Spinal cord (tissue), 10 donors: ENCODE results near the gene GNAI2. TPM values are rescaled to one million over a fixed set of nuclear protein-coding genes. Genes with fewer than 3 reads are reported as not detected.
"Not testable (repeated sequence)": the region's sequence is repeated elsewhere in the genome, so short reads cannot be mapped to it uniquely, and the experiment has no call there.

Source experiments
- DNase-seq, 6 donors: peaks; one replicate each; pipeline versions ENCODE4 v3.0.0 to v3.0.0-alpha.2; 2013 to 2015; ENCODE audit warnings: low spot score in 6 of 6, low read depth in 4 of 6
- H3K27ac ChIP-seq: one replicate; pipeline ENCODE4 v1.5.1; 2013; ENCODE audit warnings: low read depth, low read length, control low read depth
- H3K27me3 ChIP-seq: one replicate; pipeline ENCODE4 v1.6.1; 2013; ENCODE audit warnings: low read length; ENCODE audit not compliant: control insufficient read depth, insufficient read depth
- H3K36me3 ChIP-seq: one replicate; pipeline ENCODE4 v1.6.1; 2013; ENCODE audit warnings: low read length; ENCODE audit not compliant: control insufficient read depth, insufficient read depth
- H3K4me1 ChIP-seq: one replicate; pipeline ENCODE4 v1.6.1; 2013; ENCODE audit warnings: low read length; ENCODE audit not compliant: control insufficient read depth, insufficient read depth
- H3K4me3 ChIP-seq: one replicate; pipeline ENCODE4 v1.5.1; 2013; ENCODE audit warnings: low read depth, low read length, control low read depth
- H3K9me3 ChIP-seq: one replicate; pipeline ENCODE4 v1.6.1; 2013; ENCODE audit warnings: low read length; ENCODE audit not compliant: control insufficient read depth, insufficient read depth
- WGBS: methylation state at CpG from one replicate; pipeline ENCODE4 v1.1.5; 2013; ENCODE audit warnings: missing lambda C conversion rate; ENCODE audit not compliant: insufficient coverage; 5-methylcytosine and 5-hydroxymethylcytosine counted together
- polyA plus RNA-seq, 2 donors: library from polyadenylated mRNA; unstranded; fragments of 120-200 nt; gene quantifications; one replicate each; pipeline ENCODE4 v1.2.1, GENCODE V29; 2013; ENCODE audit not compliant: insufficient read length in 2 of 2
- total RNA-seq, 2 donors: library from RNA; depleted of rRNA in 1 of 2; stranded (reverse); fragments of 120-200 nt in 1 of 2; fragments of >200 nt in 1 of 2; gene quantifications; one replicate each; pipeline versions ENCODE4 v1.2.3 to v1.2.4, GENCODE V29; 2013 to 2014
- donor health status: healthy.

Gene GNAI2
- total and polyA plus RNA-seq, 4 donors, result 123 to 308 (median 264) TPM

DNA sequence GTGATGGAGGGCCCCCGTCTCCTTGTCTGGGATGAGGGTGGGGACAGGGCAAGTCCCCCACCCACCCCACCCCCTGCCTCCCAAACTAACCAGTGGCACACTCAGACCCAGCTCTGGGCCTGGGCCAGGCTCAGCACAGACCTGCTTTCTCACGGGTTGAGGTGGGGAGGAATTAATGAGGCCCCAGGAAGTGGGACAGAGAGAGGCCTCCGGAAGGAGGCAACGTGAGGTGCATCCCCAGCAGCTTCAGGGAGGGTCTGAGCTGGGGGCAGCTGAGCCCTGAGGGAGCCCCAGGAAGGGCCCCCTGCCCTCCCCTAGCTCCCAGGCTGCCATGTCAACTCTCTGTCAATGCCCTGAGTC is 15.0 kb upstream of the GNAI2 start:
- Histone ChIP-seq H3K27ac (peak overlapping the region; percentile 80), H3K4me1 (peaks cover 36% of the 10 kb centered on the region), H3K36me3 (peaks cover 38% of the 10 kb centered on the region), H3K27me3 (no peaks in the 10 kb centered on the region), H3K4me3 (no peak overlapping the region), H3K9me3 (no peaks in the 10 kb centered on the region)
- WGBS, result 17% methylated on average over 3 of the region's 4 CpGs
- DNase-seq, result peak in 2 of 6 donors; percentile 56 to 68

- Histone ChIP-seq H3K4me3 (no peak overlapping the region), H3K27me3 (no peaks in the 10 kb centered on the region), H3K27ac (peak overlapping the region; percentile 80), H3K36me3 (peaks cover 33% of the 10 kb centered on the region), H3K4me1 (peaks cover 42% of the 10 kb centered on the region), H3K9me3 (no peaks in the 10 kb centered on the region)
- WGBS, result 35% methylated on average over 11 of the region's 12 CpGs
- DNase-seq, result peak in 2 of 6 donors; percentile 18 to 63
Measured at GRCh38 chr3:50221411-50222168, 14.4 kb upstream of the GNAI2 start.

DNA sequence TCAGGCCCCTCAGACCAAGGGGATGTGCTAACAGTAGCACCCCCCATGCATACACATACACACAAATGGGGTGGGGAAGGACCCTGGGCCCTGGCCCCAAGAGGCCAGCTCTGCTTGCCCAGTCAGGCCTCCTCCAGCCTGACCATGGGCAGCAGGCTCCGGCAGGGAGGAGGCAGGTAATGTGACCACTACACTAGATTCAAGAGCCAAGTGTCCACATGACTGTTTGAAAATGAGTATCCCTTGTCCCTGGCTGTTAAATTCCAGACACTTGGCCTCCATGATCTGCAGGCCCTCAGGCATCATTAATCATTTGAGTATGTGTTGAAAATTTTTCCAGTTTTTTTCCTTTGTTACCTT is 13.9 kb upstream of the GNAI2 start:
- Histone ChIP-seq H3K27ac (peak overlapping the region; percentile 80), H3K4me1 (peaks cover 47% of the 10 kb centered on the region)

GRCh38 chr3:50224639-50225038 is 11.4 kb upstream of the GNAI2 start:
- no peak for DNase-seq
- peaks cover 11% of the 10 kb centered on the region for H3K36me3 ChIP-seq
- no peaks in the 10 kb centered on the region for H3K9me3 ChIP-seq
- no peak overlapping the region for H3K27ac ChIP-seq
- peaks cover 62% of the 10 kb centered on the region for H3K4me1 ChIP-seq
- no peak overlapping the region for H3K4me3 ChIP-seq
- no peaks in the 10 kb centered on the region for H3K27me3 ChIP-seq
- 73% methylated on average over 5 of the region's 5 CpGs for WGBS

More for the DNA sequence above, 13.9 kb upstream of the GNAI2 start:
- H3K36me3 ChIP-seq, result peaks cover 31% of the 10 kb centered on the region
- WGBS, result 90% methylated on average over 1 of the region's 1 CpG
- no peaks in the 10 kb centered on the region for H3K27me3 ChIP-seq
- DNase-seq, result no peak
- no peaks in the 10 kb centered on the region for H3K9me3 ChIP-seq
- no peak overlapping the region for H3K4me3 ChIP-seq

- DNase-seq, result peak in 2 of 6 donors; percentile 80 to 81
- peaks cover 39% of the 10 kb centered on the region for H3K4me1 ChIP-seq
- WGBS, result 1% methylated on average over 40 of the region's 40 CpGs
- no peaks in the 10 kb centered on the region for H3K27me3 ChIP-seq
- H3K9me3 ChIP-seq, result no peaks in the 10 kb centered on the region
- peak overlapping the region; percentile 41 for H3K4me3 ChIP-seq
- H3K27ac ChIP-seq, result peak overlapping the region; percentile 63
- peaks cover 10% of the 10 kb centered on the region for H3K36me3 ChIP-seq
Measured at GRCh38 chr3:50226888-50227389, 9.1 kb upstream of the GNAI2 start.

- WGBS, result under 1% methylated on average over 51 of the region's 51 CpGs
- peak overlapping the region; percentile 70 for H3K27ac ChIP-seq
- peaks cover 12% of the 10 kb centered on the region for H3K36me3 ChIP-seq
- peaks cover 33% of the 10 kb centered on the region for H3K4me1 ChIP-seq
- no peaks in the 10 kb centered on the region for H3K9me3 ChIP-seq
- H3K4me3 ChIP-seq, result peak overlapping the region; percentile 86
- no peaks in the 10 kb centered on the region for H3K27me3 ChIP-seq
- DNase-seq, result peak in 4 of 6 donors; percentile 83 to 97 (median 92)
Measured at GRCh38 chr3:50227390-50228183, 8.4 kb upstream of the GNAI2 start.

GRCh38 chr3:50228184-50228763 is 7.7 kb upstream of the GNAI2 start:
- peak overlapping the region; percentile 70 for H3K27ac ChIP-seq
- 35% methylated on average over 15 of the region's 15 CpGs for WGBS

GRCh38 chr3:50229490-50229889 is 6.5 kb upstream of the GNAI2 start:
- Histone ChIP-seq H3K27me3 (no peaks in the 10 kb centered on the region), H3K9me3 (no peaks in the 10 kb centered on the region), H3K36me3 (peaks cover 12% of the 10 kb centered on the region), H3K4me3 (no peak overlapping the region), H3K4me1 (peaks cover 45% of the 10 kb centered on the region), H3K27ac (no peak overlapping the region)
- DNase-seq, result no peak
- WGBS, result 89% methylated on average over 3 of the region's 3 CpGs

More at GRCh38 chr3:50228184-50228763, 7.7 kb upstream of the GNAI2 start:
- Histone ChIP-seq H3K36me3 (peaks cover 12% of the 10 kb centered on the region), H3K4me1 (peaks cover 40% of the 10 kb centered on the region), H3K4me3 (peak overlapping the region; percentile 86)
- not testable (repeated sequence) for H3K27me3 ChIP-seq, H3K9me3 ChIP-seq, DNase-seq

- peaks cover 12% of the 10 kb centered on the region for H3K36me3 ChIP-seq
- no peak for DNase-seq
- peaks cover 52% of the 10 kb centered on the region for H3K4me1 ChIP-seq
- no peak overlapping the region for H3K4me3 ChIP-seq
- WGBS, result 82% methylated on average over 8 of the region's 8 CpGs
- no peak overlapping the region for H3K27ac ChIP-seq
- H3K27me3 ChIP-seq, result no peaks in the 10 kb centered on the region
- H3K9me3 ChIP-seq, result no peaks in the 10 kb centered on the region
Measured at GRCh38 chr3:50230104-50230793, 5.8 kb upstream of the GNAI2 start.
